ENCODE measurements around the gene TICRR.

GRCh38 chr15:89611317-89611716 is 36.0 kb downstream of the TICRR start:
- TF ChIP-seq CTCF (IDR thresholded peaks at IDR 0.05) (no peak), POLR2A (IDR thresholded peaks at IDR 0.05) (no peak), EP300 (IDR thresholded peaks at IDR 0.05) (no peak)

Measured in ovary (tissue), 3 donors.